Neural cell (in vitro differentiated cells): ENCODE data around the gene TAL1. TPM values are rescaled to one million over a fixed set of nuclear protein-coding genes. Genes with fewer than 3 reads are reported as not detected.
A peak's percentile ranks its signal among the peaks of the same experiment; 100 is the strongest.

Source experiments
- H2AFZ ChIP-seq: fragments of 200-600, 300-800 bp; sonication (generic), shearing (Covaris generic); 2 replicates; pipeline ENCODE4 v1.6.0; 2014; ENCODE audit warnings: low read depth, mild to moderate bottlenecking, antibody characterized with exemption, low read length, moderate library complexity
- H3F3A ChIP-seq: fragments of 200-600 bp; shearing (Covaris generic); 2 replicates; pipeline ENCODE4 v1.6.1; 2016; ENCODE audit warnings: mild to moderate bottlenecking, moderate library complexity, mixed read lengths, antibody characterized with exemption, low read length; ENCODE audit not compliant: insufficient read depth, poor library complexity, severe bottlenecking
- H3K27ac ChIP-seq: fragments of 200-600, 300-800 bp; sonication (generic), shearing (Covaris generic); 2 replicates; pipeline ENCODE4 v1.5.1; 2014; ENCODE audit warnings: mild to moderate bottlenecking, low read length, moderate library complexity
- H3K27me3 ChIP-seq: fragments of 300-800, 200-600 bp; sonication (generic), shearing (Covaris generic); 2 replicates; pipeline ENCODE4 v1.6.0; 2014; ENCODE audit warnings: mild to moderate bottlenecking, low read depth, low read length, moderate library complexity; ENCODE audit not compliant: insufficient read depth
- H3K36me3 ChIP-seq: fragments of 300-800, 200-600 bp; sonication (generic), shearing (Covaris generic); 2 replicates; pipeline ENCODE4 v1.5.1; 2014; ENCODE audit warnings: mild to moderate bottlenecking, antibody characterized with exemption, low read length, moderate library complexity; ENCODE audit not compliant: insufficient read depth
- H3K4me2 ChIP-seq: fragments of 300-800, 200-600 bp; sonication (generic), shearing (Covaris generic); 2 replicates; pipeline ENCODE4 v1.6.0; 2014; ENCODE audit warnings: mild to moderate bottlenecking, low read length
- H3K4me3 ChIP-seq: fragments of 300-800, 200-600 bp; sonication (generic), shearing (Covaris generic); 2 replicates; pipeline ENCODE4 v1.5.1; 2014; ENCODE audit warnings: mild to moderate bottlenecking, low read length, moderate library complexity
- H3K79me2 ChIP-seq: fragments of 200-600 bp; shearing (Covaris generic); replicated peaks from 2 replicates; pipeline ENCODE4 v1.6.0; 2014; ENCODE audit warnings: mild to moderate bottlenecking, low read length, moderate library complexity; ENCODE audit not compliant: insufficient read depth
- H3K9ac ChIP-seq: fragments of 300-800, 200-600 bp; sonication (generic), shearing (Covaris generic); 2 replicates; pipeline ENCODE4 v1.6.1; 2016; ENCODE audit warnings: mild to moderate bottlenecking, low read length, mixed read lengths
- H3K9me2 ChIP-seq: fragments of 200-600 bp; shearing (Covaris generic); 2 replicates; pipeline ENCODE4 v1.6.1; 2016; ENCODE audit warnings: mild to moderate bottlenecking, low read length, mixed read lengths; ENCODE audit not compliant: insufficient read depth
- H3K9me3 ChIP-seq: fragments of 200-600, 300-800 bp; sonication (generic), shearing (Covaris generic); 2 replicates; pipeline ENCODE4 v1.6.1; 2016; ENCODE audit warnings: mild to moderate bottlenecking, mixed run types, low read length, moderate library complexity, mixed read lengths
- H4K20me1 ChIP-seq: fragments of 200-600 bp; shearing (Covaris generic); 2 replicates; pipeline ENCODE4 v1.6.1; 2016; ENCODE audit warnings: mild to moderate bottlenecking, mixed run types; ENCODE audit not compliant: insufficient read depth
- EP300 ChIP-seq: fragments of 450-650 bp; conservative IDR thresholded peaks from 2 replicates; pipeline ENCODE4 v1.6.1; 2014; ENCODE audit warnings: antibody characterized with exemption, mild to moderate bottlenecking, moderate library complexity; ENCODE audit not compliant: poor library complexity, severe bottlenecking
- EZH2 ChIP-seq: fragments of 200-600, 300-800 bp; shearing (Covaris generic), sonication (generic); IDR thresholded peaks from 2 replicates; pipeline ENCODE4 v1.6.1; 2014; ENCODE audit warnings: antibody characterized with exemption, low read length, borderline replicate concordance, mild to moderate bottlenecking; ENCODE audit not compliant: insufficient read depth, poor library complexity, severe bottlenecking
- MXI1 ChIP-seq: fragments of 450-650 bp; conservative IDR thresholded peaks from 2 replicates; pipeline ENCODE4 v1.6.1; 2014; ENCODE audit warnings: antibody characterized with exemption, mild to moderate bottlenecking; ENCODE audit not compliant: poor library complexity, severe bottlenecking
- POLR2AphosphoS5 ChIP-seq: IDR thresholded peaks from 2 replicates; pipeline ENCODE4 v1.6.1; 2012
- RAD21 ChIP-seq: fragments of 450-650 bp; conservative IDR thresholded peaks from 2 replicates; pipeline ENCODE4 v1.6.1; 2014; ENCODE audit warnings: antibody characterized with exemption, mild to moderate bottlenecking, moderate library complexity
- SMC3 ChIP-seq: fragments of 450-650 bp; conservative IDR thresholded peaks from 2 replicates; pipeline ENCODE4 v1.6.1; 2014; ENCODE audit warnings: antibody characterized with exemption, mild to moderate bottlenecking, moderate library complexity; ENCODE audit not compliant: poor library complexity
- TAF1 ChIP-seq: IDR thresholded peaks from 2 replicates; pipeline ENCODE4 v1.6.1; 2012; ENCODE audit warnings: low read depth
- polyA plus RNA-seq: library from polyadenylated mRNA; depleted of rRNA; stranded (reverse); fragments of >200 nt; gene quantifications from 2 replicates; pipeline ENCODE4 v1.2.3, GENCODE V29; 2014
- TF ChIP-seq, protein P1 (sequence below): fragments of 450-650 bp; IDR thresholded peaks from 2 replicates; pipeline ENCODE4 v1.5.1; 2014; ENCODE audit warnings: antibody characterized with exemption, mild to moderate bottlenecking, moderate library complexity; ENCODE audit not compliant: poor library complexity, severe bottlenecking
- TF ChIP-seq, protein P2 (sequence below): IDR thresholded peaks from 2 replicates; pipeline ENCODE4 v1.6.1; 2012; ENCODE audit warnings: borderline replicate concordance

TAL1 gene
- polyA plus RNA-seq, 1 donor from 2014 or later: not detected

DNA sequence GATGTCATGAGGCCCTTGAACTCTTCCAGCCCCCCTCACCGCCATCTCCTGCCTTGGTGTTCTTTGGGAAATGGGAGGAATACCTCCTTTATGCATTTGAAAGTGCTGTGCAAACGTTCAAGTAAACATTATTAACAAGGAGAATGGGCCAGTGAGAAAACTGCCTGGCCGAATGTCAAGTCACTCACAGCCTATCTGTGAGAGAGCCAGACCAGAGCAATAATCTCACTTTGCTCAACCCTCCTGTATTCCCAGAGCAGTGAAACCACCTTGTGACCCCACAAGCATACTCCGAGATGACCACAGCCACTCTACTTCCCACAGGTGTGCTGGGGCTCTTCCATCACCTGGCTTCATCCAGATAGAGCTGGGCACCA lies 5.2 kb downstream of the TAL1 start:
- TF ChIP-seq, protein P1, sequence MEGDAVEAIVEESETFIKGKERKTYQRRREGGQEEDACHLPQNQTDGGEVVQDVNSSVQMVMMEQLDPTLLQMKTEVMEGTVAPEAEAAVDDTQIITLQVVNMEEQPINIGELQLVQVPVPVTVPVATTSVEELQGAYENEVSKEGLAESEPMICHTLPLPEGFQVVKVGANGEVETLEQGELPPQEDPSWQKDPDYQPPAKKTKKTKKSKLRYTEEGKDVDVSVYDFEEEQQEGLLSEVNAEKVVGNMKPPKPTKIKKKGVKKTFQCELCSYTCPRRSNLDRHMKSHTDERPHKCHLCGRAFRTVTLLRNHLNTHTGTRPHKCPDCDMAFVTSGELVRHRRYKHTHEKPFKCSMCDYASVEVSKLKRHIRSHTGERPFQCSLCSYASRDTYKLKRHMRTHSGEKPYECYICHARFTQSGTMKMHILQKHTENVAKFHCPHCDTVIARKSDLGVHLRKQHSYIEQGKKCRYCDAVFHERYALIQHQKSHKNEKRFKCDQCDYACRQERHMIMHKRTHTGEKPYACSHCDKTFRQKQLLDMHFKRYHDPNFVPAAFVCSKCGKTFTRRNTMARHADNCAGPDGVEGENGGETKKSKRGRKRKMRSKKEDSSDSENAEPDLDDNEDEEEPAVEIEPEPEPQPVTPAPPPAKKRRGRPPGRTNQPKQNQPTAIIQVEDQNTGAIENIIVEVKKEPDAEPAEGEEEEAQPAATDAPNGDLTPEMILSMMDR: no peak
- no peak for TF ChIP-seq EZH2
- TF ChIP-seq POLR2AphosphoS5: no peak
- TF ChIP-seq SMC3: no peak
- TF ChIP-seq EP300: no peak
- TF ChIP-seq, protein P2, sequence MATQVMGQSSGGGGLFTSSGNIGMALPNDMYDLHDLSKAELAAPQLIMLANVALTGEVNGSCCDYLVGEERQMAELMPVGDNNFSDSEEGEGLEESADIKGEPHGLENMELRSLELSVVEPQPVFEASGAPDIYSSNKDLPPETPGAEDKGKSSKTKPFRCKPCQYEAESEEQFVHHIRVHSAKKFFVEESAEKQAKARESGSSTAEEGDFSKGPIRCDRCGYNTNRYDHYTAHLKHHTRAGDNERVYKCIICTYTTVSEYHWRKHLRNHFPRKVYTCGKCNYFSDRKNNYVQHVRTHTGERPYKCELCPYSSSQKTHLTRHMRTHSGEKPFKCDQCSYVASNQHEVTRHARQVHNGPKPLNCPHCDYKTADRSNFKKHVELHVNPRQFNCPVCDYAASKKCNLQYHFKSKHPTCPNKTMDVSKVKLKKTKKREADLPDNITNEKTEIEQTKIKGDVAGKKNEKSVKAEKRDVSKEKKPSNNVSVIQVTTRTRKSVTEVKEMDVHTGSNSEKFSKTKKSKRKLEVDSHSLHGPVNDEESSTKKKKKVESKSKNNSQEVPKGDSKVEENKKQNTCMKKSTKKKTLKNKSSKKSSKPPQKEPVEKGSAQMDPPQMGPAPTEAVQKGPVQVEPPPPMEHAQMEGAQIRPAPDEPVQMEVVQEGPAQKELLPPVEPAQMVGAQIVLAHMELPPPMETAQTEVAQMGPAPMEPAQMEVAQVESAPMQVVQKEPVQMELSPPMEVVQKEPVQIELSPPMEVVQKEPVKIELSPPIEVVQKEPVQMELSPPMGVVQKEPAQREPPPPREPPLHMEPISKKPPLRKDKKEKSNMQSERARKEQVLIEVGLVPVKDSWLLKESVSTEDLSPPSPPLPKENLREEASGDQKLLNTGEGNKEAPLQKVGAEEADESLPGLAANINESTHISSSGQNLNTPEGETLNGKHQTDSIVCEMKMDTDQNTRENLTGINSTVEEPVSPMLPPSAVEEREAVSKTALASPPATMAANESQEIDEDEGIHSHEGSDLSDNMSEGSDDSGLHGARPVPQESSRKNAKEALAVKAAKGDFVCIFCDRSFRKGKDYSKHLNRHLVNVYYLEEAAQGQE: no peak
- no peak for TF ChIP-seq RAD21
- no peak for TF ChIP-seq MXI1
- TF ChIP-seq TAF1: no peak
- Histone ChIP-seq H3K9me3 (no peaks in the 10 kb centered on the region), H3K79me2 (no peaks in the 10 kb centered on the region), H4K20me1 (no peaks in the 10 kb centered on the region), H2AFZ (no peak overlapping the region), H3K9me2 (no peaks in the 10 kb centered on the region), H3K4me2 (no peak overlapping the region), H3K4me3 (no peak overlapping the region), H3K36me3 (no peaks in the 10 kb centered on the region), H3K9ac (no peak overlapping the region), H3K27me3 (peaks cover 97% of the 10 kb centered on the region), H3F3A (no peaks in the 10 kb centered on the region), H3K27ac (no peak overlapping the region)

DNA sequence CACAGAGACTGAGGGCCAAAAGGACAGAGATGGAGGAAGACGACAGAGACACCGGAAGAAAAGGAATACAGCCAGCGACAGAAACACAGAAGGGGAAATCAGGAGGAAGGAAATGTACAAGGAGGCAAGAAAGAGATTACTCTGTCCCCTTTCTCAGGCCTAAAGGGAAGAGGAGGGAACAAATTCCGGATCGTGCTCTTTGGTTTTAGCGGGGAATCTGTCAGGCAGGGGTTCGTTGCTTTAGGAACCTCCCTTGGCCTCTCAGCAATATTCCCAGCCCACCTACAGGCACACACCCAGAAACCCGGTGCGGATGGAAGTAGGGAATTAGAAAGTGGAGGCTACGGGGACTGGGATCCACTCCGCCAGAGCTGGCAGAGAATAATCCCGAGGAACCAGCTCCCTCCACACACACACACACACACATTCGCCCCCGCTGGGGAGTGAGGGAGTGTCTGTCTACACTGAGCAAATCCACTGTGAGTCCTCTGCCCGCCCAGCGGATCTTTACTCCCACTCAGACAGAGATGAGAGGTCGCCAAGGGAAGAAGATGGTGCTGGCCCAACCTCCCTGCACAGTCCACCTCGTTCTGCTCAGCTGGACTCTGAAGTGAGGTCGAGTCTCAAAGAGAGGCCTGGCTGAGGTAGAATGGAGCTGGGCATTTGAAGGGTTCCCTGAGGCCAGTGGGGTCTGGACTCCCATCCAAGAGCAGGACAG lies 5.7 kb downstream of the TAL1 start:
- H2AFZ ChIP-seq: no peak overlapping the region
- H3K36me3 ChIP-seq: no peaks in the 10 kb centered on the region
- H3K79me2 ChIP-seq: no peaks in the 10 kb centered on the region
- H3K9ac ChIP-seq: no peak overlapping the region
- H3K9me2 ChIP-seq: no peaks in the 10 kb centered on the region
- no peaks in the 10 kb centered on the region for H3F3A ChIP-seq
- H3K4me3 ChIP-seq: peak overlapping the region; percentile 53
- no peak overlapping the region for H3K4me2 ChIP-seq
- TF ChIP-seq RAD21: no peak
- no peak for TF ChIP-seq POLR2AphosphoS5
- no peak for TF ChIP-seq EP300
- no peak for TF ChIP-seq SMC3
- no peak for TF ChIP-seq EZH2
- no peak for TF ChIP-seq MXI1
- no peak for TF ChIP-seq TAF1
- TF ChIP-seq, protein P2: no peak
- TF ChIP-seq, protein P1: no peak
- peaks cover 97% of the 10 kb centered on the region for H3K27me3 ChIP-seq
- H3K27ac ChIP-seq: no peak overlapping the region
- no peaks in the 10 kb centered on the region for H3K9me3 ChIP-seq
- H4K20me1 ChIP-seq: no peaks in the 10 kb centered on the region
